Measurements from ENCODE around the gene ASTN2.

ASTN2 gene

GRCh38 chr9:116749176-116749575, 665.7 kb downstream of the ASTN2 start:
- no peak for DNase-seq (ENCODE audit: low read depth, low spot score)

DNA sequence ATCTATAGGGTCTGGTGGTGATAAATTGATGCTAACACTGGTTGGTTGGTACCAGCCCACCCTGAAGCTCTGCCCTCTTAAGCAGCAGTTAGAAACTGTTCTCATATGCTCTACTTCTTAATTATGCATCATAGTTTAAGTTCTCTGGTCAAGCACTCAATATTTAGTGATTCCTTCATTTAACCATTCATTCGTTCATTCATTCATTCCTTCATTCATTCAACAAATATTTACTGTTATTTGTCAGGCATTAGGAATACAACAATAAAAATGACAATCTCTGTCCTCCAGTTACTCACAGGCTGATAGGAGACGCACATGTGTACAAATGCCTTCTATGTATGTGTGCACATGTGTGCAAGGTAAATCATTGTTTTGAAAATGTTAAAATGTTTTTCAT, 673.1 kb downstream of the ASTN2 start:
- no peak for DNase-seq (ENCODE audit: low read depth, low spot score)

DNA sequence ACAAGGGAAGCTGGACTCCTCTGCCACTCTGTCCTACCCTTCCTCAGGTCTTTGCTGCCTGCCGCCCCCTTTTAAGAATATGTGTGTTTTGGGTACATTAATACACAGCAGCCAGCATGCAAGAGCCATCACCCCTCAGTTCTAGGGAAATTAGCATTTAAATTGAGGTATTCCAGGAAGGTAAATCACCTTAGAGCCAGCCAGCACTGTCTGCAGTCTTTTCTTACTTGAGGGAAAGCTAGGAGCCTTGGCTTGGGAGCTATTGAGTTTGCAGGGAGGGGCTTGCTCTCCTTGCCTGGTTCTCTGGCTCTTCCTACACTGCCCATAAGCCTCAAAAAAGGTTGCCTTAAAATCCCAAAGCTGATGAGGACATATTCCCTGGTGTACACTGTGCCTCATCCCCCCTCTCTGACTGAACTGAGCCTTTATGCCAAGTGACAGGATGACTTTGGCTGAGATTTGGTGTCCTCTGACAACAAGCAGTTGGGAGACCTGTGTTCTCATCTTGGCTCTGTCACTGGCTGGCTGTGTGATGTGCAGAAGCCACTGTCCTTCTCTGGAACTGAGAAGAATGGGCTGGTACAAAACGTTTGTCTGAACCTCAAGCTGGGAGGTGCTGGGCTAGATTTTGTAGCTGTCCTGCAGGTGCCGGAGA, 673.6 kb downstream of the ASTN2 start:
- DNase-seq (ENCODE audit: low read depth, low spot score), result no peak

- DNase-seq (ENCODE audit: low read depth, low spot score), result peak; percentile 89
These were observed 677.7 kb downstream of the ASTN2 start for GRCh38 chr9:116737152-116737546.

GRCh38 chr9:116736399-116737151, 678.3 kb downstream of the ASTN2 start:
- no peak for DNase-seq (ENCODE audit: low read depth, low spot score)

DNA sequence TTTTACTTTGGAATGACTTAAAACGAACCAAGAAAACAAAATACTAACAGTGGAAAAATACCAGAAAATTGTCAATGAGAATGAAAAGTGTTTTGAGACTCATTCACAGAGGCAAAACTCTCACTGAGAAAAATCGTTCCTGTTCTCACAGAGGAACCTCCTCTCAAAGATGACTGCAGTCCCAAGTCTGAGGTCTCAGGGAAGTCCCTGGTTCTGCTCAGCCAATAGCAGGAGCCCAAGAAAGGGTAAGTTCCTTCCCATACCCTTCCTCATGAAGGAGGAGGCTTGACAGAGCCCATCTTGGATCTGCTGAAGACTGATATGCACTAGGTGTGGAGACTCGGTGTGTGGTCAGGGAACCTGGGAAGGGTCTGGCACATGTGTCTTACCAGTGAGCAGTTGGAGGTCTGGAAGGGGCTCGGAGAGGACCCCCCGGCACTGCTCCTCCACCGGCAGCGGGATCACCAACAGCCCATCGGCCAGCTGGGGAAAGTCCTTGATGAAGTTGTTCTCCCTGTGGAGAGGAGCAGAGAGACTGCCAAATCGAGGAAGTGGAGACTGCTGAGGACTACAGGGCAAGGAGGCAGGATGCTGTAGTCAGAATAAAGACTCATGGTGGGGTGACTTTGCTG, 681.7 kb downstream of the ASTN2 start:
- DNase-seq (ENCODE audit: low read depth, low spot score), result no peak

DNA sequence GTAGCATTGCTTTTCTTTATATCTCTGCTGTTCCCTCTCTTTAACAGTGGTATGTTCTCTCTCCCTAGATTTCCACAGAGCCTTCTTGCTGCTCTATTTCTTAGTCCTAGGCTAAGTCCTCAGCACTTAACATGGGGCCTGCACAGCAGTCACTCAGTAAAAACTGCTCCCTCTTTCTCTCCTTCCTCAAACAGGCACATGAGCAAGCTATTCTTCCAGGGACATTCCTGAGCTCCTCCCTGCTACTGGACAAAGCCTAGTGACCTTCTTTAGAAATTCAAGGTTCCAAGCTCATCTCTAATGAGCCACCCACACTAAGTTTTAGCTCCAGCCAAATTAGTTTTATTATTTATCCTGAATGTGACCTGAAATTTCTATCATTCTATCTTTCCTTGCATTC, 688.3 kb downstream of the ASTN2 start:
- DNase-seq (ENCODE audit: low read depth, low spot score), result no peak

DNA sequence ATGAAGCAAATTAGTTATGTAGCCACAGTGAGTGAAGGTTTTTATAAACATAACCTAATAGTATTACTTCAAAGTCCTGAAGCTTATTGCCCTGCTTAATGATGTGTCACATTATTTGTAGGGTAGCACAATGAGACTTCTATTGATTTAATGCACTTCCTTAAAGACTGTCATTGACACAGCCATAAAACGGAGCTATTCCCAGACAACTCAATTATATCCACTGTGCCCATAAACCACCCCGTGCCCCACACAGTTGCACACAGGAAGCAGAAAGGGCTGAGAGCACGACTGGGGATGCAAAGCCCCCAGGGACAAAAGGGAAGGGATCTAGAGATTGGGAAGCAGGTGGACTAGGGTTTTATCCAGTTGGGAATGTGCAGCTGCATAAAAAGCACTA, 690.7 kb downstream of the ASTN2 start:
- no peak for DNase-seq (ENCODE audit: low read depth, low spot score)

DNA sequence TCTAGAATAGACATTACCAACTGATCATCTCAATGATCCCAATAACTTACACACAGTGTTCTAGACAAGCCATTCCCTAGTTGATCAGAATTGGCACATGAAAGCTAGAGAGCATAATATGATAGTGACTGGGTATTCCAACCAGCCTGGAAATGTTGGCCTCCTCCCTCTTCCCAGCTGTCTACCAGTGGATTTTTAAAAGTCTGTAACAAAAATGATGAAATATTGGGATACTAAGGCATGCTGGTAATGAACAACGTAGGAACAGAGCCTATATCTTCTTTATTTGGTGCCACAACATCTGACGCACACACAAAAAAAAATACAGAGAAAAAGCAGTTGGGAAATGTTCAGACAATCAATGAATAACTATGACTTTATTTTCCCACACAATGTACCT, 692.9 kb downstream of the ASTN2 start:
- no peak for DNase-seq (ENCODE audit: low read depth, low spot score)

GRCh38 chr9:116721411-116721810, 693.4 kb downstream of the ASTN2 start:
- no peak for DNase-seq (ENCODE audit: low read depth, low spot score)

DNA sequence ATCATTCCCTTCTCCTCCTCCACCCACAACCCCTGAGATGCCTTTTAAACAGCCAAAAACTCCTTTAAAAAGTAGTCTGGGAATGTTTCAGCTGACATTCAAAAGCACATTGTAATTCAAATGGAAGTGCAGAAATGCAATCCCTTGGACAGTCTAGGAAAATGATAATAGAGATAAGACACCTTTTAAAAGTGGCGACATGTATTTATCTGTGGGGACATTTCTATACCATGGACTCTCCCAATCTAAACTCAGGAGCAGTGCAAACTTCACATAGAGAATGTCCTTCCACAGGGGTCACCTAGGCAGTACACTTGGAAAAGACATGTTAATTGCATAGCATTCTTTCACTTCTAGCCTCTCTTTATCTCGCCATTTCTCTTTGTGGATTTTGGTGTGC, 694.7 kb downstream of the ASTN2 start:
- DNase-seq (ENCODE audit: low read depth, low spot score), result no peak

DNA sequence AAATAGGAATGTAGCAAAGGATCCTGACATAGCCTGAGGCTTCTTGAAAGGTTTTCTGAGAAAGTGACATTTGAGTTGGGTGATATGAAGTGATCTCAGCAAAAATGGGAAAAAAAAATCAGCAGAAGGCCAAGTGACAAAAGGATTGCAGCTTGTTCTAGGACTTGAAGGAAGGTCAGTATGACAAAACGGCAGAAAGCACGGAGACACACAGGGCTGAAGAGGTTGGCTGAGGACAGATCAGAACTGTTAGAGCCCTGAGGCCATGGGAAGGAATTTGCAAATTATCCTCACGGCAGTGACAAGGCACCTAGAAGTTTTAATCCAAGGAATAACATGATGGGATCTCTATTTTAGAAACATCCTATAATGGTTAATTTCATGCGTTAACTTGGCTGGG, 696.7 kb downstream of the ASTN2 start:
- DNase-seq (ENCODE audit: low read depth, low spot score), result no peak

DNA sequence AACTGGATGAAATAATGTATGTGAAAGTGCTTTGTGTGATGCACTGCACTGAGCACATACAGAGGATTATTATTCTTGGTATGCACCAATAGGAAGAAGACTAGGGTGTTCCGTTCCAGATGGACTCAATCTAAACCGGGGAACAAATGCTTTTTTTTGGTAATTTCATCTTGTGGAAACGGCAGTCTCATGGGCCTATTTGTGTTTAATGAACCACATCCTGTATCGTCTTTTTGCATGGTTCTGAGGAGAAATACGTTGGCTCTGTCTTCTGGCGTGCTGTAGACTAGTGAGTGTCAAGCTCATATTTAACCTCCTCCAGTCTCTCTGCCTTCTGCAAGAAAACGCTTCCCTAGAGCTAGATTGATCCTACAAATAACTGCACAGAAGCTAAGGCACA, 697.7 kb downstream of the ASTN2 start:
- DNase-seq (ENCODE audit: low read depth, low spot score), result no peak

DNA sequence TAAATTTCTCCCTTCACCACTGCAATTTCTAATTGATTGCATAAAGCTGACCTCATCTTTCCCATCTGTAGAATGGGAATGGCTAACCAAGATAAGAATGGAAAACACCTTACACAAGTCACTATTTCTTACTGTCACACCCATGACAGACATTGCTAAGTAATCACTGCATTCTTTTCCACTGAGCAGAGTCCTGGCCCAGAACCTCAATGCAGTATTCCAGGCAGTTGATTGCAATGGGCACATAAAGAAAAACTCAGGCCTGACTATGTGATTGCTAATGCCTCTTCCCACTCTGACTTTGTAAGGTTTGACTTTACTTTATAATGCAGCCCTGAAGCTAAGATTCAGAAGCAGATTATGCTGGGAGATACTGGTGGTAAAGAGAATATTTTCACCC, 698.4 kb downstream of the ASTN2 start:
- DNase-seq (ENCODE audit: low read depth, low spot score), result no peak

DNA sequence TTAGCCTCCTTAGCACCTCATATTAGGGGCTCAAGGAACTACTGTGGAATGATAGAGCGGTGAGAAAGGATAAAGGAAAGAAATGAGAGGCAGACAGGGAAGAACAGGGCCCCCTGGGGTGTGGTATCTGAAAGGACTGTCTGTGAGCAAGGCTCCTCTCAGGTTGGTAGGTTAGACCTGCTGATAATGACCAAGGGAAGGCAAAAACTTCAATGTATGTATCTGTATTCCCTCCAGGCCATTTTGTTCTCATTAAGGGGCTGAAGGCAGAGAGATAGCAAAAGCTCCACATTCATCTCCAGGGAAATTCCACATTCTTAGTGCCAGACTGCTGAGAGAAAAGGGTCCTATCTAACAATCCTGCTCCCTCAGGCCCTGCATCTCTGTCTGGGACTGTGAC, 699.1 kb downstream of the ASTN2 start:
- no peak for DNase-seq (ENCODE audit: low read depth, low spot score)

DNA sequence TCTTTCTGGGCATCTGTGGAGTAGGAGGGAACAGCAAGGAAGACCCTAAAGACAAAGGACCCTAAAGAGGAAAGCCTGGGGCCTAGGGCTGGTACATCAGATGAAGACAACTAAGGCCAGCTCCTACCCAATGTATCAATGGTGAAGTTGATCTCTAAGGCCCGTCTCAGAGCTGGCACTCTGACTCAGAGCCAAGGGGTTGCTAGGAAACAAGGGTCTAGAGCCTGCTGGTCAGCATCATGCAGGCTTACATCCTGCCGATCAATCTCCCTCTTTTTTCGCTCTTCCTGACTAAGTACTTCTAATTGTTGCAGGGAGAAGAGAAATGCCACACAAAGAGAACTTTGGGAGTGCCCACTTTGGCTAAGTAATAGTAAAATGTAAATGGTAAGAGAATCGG, 701.6 kb downstream of the ASTN2 start:
- peak; percentile 37 for DNase-seq (ENCODE audit: low read depth, low spot score)

- no peak for DNase-seq (ENCODE audit: low read depth, low spot score)
These were observed 702.1 kb downstream of the ASTN2 start for GRCh38 chr9:116712781-116713180.

DNA sequence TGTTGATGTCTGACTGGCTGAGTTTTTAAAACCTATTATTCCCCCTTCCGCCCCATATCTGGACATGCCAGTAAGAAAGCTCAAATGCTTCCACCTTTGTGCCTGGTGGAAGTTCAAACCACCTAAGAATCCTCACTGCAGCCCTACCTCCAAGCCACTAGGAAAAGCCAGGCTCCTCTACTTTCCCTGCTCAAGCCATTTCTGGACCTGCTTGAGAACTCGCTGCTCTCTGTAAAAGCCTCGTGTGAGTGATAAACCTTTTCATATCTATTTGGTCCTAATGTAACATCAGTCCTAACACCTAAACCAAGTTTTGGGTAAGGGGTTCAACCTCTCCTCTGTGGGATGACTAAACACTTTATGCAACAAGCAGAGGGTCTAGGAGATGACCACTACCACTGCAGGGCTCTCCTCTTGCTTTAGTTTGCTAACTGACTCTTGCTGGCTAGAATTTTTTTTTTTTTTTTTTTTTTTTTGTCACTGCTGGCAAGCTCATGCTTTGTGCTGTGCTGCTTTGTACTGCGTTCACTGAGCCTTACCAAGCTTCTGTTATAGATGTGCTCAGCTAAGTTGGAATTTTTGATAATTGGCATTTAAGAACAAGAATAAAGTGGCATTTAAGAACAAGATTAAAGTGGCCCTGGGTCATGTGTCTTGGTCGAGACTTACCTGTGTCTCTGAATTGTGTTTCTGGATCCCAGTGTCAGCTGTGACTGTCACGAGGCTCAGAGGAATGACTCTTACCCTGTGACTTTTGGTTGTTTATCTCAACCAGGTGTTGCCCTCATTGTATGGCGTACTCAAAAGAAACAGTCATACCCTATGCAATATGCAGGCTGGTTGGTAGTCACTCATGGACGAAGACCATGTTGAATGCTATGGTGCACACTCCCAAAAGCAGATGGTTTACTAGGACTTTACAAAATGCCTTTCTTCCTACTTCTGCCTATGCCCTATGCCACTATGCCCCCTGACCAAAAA, 708.3 kb downstream of the ASTN2 start:
- no peak for DNase-seq (ENCODE audit: low read depth, low spot score)

DNA sequence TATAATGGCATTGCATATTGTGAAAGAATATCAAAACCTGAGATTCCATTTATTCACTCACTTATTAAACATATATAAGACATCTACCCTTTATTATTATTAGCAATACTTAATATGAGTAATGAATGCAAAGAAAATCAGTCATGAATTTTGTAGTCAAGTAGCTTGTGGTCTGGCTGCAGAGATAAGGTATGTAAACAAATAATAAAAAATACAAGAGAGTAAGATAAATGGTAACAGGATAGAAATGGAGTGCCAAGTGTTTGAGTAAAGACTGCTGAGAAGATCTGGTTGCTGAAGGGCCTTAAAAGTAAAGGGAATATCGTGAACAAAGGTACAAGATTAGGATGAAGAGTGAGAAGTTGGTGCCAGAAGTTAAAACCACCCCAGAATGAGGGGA, 709.3 kb downstream of the ASTN2 start:
- DNase-seq (ENCODE audit: low read depth, low spot score), result no peak

DNA sequence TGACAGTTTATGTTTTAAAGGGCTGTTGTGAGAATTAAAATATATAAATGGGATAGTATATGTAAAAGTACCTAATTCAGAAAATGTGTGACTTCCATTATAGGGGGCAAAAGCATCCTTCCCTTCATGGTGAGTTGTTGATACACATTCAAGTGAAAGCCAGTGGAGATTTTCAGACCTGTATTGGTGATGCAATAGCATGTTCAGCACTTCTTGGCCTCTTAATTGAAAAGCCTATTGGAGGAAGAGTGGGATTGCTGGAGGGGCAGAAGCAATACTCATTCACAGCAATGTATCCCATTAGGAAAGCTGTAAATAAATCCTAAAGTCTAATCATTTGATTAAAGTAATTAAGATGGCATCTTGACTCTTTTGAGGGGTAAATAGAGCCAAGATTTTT, 710.4 kb downstream of the ASTN2 start:
- DNase-seq (ENCODE audit: low read depth, low spot score), result no peak

DNA sequence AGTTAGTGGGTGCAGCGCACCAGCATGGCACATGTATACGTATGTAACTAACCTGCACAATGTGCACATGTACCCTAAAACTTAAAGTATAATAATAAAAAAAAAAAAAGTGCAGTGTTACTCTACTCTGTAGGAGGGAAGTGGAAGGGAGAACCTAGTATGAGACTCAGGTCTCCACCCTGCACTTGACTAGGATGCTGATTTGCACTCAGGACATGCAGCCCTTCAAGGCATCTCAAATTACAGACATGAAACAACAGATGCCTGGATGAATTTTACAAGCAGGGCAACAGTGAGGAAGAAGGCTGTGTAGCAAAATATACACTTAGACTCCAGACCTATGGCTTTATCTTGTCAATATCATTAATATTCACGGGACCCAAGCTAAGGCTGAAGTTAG, 711.2 kb downstream of the ASTN2 start:
- DNase-seq (ENCODE audit: low read depth, low spot score), result no peak

Data from astrocyte of the hippocampus (primary cell).